ENCODE results near the gene CST7.
"Not testable (repeated sequence)": the region's sequence is repeated elsewhere in the genome, so short reads cannot be mapped to it uniquely, and the experiment has no call there.

The CST7 gene

DNA sequence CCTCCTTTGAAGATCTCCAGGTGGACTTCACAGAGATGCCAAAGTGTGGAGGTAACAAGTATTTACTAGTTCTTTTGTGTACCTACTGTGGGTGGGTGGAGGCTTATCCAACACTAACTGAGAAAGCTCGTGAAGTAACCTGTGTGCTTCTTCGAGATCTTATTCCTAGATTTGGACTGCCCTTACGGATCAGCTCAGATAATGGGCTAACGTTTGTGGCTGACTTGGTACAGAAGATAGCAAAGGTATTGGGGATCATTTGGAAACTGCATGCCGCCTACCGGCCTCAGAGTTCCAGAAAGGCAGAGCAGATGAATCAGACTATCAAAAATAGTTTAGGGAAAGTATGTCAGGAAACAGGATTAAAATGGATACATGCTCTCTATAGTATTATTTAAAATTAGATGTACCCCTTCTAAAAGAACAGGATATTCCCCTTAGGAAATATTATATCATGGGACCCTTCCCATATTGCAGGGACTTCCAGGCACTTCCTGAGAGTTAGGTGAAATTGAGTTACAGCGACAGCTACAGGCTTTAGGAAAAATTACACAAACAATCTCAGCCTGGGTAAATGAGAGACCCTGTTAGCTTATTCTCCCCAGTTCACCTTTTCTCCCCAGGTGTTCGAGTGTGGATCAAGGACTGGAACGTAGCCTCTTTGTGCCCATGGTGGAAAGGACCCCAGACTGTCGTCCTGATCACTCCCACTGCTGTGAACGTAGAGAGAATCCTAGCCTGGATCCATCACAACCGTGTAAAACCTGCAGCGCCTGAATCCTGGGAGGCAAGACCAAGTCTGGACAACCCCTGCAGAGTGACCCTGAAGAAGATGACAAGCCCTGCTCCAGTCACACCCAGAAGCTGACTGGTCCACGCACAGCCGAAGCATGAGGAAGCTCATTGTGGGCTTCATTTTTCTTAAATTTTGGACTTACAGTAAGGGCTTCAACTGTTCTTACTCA, 18.1 kb upstream of the CST7 start:
- DNase-seq (ENCODE audit: low spot score); in situ Hi-C loops (cut with MboI; ENCODE audit: low pct_unique_long_range_greater_than_20kb, low sequenced_read_pairs, unreplicated experiment): not testable (repeated sequence)
- TF ChIP-seq, protein P1, sequence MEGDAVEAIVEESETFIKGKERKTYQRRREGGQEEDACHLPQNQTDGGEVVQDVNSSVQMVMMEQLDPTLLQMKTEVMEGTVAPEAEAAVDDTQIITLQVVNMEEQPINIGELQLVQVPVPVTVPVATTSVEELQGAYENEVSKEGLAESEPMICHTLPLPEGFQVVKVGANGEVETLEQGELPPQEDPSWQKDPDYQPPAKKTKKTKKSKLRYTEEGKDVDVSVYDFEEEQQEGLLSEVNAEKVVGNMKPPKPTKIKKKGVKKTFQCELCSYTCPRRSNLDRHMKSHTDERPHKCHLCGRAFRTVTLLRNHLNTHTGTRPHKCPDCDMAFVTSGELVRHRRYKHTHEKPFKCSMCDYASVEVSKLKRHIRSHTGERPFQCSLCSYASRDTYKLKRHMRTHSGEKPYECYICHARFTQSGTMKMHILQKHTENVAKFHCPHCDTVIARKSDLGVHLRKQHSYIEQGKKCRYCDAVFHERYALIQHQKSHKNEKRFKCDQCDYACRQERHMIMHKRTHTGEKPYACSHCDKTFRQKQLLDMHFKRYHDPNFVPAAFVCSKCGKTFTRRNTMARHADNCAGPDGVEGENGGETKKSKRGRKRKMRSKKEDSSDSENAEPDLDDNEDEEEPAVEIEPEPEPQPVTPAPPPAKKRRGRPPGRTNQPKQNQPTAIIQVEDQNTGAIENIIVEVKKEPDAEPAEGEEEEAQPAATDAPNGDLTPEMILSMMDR (IDR thresholded peaks at IDR 0.05; ENCODE audit: extremely low read depth, insufficient read depth, missing control alignments), result peak; percentile 47

DNA sequence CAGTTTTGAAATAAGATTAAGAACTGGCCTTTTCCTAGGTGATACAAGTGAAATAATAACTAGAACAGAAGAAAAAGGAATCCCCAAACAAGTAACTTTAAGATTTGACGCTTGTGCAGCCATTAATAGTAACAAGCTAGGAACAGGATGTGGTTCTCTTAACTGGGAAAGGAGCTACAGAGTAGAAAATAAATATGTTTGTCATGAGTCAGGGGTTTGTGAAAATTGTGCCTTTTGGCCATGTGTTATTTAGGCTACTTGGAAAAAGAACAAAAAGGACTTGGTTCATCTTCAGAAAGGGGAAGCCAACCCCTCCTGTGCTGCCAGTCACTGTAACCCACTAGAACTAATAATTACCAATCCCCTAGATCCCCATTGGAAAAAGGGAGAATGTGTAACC, 17.2 kb upstream of the CST7 start:
- DNase-seq (ENCODE audit: low spot score); in situ Hi-C loops (cut with MboI; ENCODE audit: low pct_unique_long_range_greater_than_20kb, low sequenced_read_pairs, unreplicated experiment): not testable (repeated sequence)

DNA sequence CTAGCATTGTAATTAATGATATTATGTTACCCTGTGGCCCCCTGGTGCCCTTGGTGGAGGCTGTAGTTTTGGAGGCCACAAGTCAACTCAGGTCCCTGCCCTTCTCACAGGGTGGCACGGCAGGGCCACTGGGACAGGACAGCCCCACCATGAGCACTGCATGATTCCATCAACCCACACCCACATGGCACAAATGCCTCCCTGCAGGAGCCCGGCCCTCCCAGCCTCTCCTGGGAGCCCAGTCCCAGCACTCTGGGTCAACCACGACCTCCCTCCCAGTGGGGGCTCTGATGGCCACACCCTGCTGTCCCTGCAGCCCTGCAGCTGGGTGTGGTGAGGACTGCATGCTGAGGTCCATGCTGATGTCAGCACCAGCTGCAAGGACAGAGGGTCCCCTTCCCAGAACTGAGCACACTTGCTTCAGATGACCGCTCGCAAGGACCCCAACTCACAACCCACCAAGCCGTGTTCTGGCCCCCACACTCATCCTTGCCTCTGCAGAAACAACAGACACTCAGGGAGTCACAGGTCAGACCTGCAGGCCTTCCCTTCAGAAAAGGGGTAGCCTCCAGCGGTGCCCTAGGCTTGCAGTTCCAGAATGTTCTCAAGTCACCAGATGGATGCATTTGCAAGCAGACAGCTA, 15.7 kb upstream of the CST7 start:
- TF ChIP-seq, protein P1 (IDR thresholded peaks at IDR 0.05; ENCODE audit: extremely low read depth, insufficient read depth, missing control alignments), result no peak
- in situ Hi-C loops (cut with MboI; ENCODE audit: low pct_unique_long_range_greater_than_20kb, low sequenced_read_pairs, unreplicated experiment), result no loop called here
- no peak for DNase-seq (ENCODE audit: low spot score)

DNA sequence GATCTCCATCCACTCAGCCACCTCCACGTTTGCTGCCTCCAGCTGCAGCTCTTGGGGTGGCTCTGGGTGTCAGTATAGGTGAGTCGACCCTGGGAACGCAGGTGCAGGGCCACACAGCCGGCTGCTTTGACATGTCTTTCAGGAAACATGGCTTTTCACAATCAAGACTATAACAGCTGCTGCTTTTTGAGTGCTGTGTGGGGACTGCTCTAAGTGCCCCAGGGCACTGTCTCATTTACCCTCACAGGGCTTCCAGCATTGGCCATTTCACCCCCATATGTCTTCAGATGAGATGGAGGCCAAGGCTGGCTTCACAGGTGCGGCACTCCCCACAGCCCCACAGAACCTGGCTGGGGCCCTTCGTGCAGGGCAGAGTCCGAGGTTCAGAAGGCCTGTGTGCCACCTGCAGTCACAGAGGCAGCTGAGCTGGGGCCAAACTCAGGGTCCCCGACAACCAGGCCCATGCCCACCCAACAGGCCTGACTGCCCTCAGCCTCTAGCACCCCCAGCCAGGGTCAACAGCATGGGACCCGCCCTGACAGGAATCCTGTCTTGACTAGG, 14.9 kb upstream of the CST7 start:
- TF ChIP-seq, protein P1 (IDR thresholded peaks at IDR 0.05; ENCODE audit: extremely low read depth, insufficient read depth, missing control alignments), result no peak
- in situ Hi-C loops (cut with MboI; ENCODE audit: low pct_unique_long_range_greater_than_20kb, low sequenced_read_pairs, unreplicated experiment), result no loop called here

DNA sequence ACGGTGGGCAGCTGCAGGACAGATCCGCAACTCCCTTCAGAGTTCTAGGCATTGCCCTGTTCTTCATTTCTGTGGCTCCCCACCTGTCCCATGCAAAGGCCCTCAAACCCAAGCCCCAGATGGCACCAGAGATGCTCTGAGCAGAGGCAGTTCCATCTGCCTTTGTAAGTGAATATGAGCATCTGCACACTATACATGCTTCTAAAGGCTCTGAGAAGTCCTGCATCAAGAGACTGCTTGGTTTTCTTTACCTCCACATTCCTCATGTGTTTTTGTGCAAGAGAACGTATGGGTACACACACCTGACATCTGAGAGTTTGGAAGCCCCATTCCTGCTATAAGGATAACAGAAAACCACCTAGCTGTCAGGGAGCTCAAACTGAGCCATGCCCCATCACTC, 14.4 kb upstream of the CST7 start:
- TF ChIP-seq, protein P1 (IDR thresholded peaks at IDR 0.05; ENCODE audit: extremely low read depth, insufficient read depth, missing control alignments), result no peak
- in situ Hi-C loops (cut with MboI; ENCODE audit: low pct_unique_long_range_greater_than_20kb, low sequenced_read_pairs, unreplicated experiment), result no loop called here
- DNase-seq (ENCODE audit: low spot score), result no peak

More for the DNA sequence above, 14.9 kb upstream of the CST7 start:
- DNase-seq (ENCODE audit: low spot score), result no peak

DNA sequence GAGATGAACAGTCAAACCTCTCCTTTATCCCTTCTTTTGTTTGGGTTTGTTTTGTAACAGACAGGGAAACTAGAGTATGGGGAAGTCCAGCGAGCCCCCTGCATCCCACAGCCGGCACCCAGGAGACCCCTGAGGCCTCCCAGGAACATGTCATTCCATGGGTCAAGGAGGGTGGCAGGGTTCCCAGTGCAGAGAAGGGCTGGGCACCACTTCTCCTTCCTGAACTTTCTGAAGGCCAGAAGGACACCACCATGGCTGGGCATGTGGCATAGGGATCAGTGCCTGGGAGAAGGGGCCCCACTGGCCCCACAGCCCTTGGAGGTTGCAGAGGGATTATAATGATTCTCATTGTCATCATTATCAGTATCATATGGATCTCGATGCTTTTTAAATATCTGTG, 13.9 kb upstream of the CST7 start:
- TF ChIP-seq, protein P1 (IDR thresholded peaks at IDR 0.05; ENCODE audit: extremely low read depth, insufficient read depth, missing control alignments), result no peak
- DNase-seq (ENCODE audit: low spot score), result no peak
- in situ Hi-C loops (cut with MboI; ENCODE audit: low pct_unique_long_range_greater_than_20kb, low sequenced_read_pairs, unreplicated experiment), result no loop called here

Measured in GM13977 (cell line).